ENCODE data around the gene DOC2B. TPM values are rescaled to one million over a fixed set of nuclear protein-coding genes. Genes with fewer than 3 reads are reported as not detected.

The DOC2B gene
- total RNA-seq, 2 donors from 2014 or later = 1.4 to 2.6 TPM

DNA sequence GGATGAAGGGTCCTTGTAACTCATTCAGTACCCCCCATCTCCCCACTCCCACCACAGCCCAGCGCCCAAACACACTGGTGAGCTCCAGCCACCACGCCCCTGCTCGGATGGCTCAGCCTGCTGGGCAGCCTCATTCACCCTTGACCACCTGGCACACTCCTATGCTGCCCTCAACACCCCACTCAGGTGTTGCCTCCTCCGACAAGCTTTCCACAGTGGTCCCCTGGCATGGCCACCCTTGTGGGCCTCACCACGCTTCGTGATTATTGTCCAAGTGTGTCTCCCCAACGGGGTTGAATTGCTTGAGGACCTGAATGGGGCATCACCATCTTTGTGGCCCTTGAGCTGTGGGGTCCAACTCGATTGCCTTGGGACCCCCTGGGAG, 12.0 kb upstream of the DOC2B start:
- Mint-ChIP-seq H3K27ac (no peak overlapping the region), H3K27me3 (ENCODE audit: insufficient read depth) (peaks cover 5% of the 10 kb centered on the region), H3K9me3 (peaks cover 11% of the 10 kb centered on the region), H3K4me3 (no peak overlapping the region), H3K4me1 (no peaks in the 10 kb centered on the region), H3K36me3 (ENCODE audit: low read depth) (no peaks in the 10 kb centered on the region)
- no peaks in the 10 kb centered on the region for H3K36me3 ChIP-seq (ENCODE audit: control insufficient read depth, insufficient read depth, low read length)
- TF ChIP-seq, protein P1, sequence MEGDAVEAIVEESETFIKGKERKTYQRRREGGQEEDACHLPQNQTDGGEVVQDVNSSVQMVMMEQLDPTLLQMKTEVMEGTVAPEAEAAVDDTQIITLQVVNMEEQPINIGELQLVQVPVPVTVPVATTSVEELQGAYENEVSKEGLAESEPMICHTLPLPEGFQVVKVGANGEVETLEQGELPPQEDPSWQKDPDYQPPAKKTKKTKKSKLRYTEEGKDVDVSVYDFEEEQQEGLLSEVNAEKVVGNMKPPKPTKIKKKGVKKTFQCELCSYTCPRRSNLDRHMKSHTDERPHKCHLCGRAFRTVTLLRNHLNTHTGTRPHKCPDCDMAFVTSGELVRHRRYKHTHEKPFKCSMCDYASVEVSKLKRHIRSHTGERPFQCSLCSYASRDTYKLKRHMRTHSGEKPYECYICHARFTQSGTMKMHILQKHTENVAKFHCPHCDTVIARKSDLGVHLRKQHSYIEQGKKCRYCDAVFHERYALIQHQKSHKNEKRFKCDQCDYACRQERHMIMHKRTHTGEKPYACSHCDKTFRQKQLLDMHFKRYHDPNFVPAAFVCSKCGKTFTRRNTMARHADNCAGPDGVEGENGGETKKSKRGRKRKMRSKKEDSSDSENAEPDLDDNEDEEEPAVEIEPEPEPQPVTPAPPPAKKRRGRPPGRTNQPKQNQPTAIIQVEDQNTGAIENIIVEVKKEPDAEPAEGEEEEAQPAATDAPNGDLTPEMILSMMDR (conservative IDR thresholded peaks at IDR 0.05) = no peak
- H3K4me1 ChIP-seq (ENCODE audit: control insufficient read depth, insufficient read depth, low read length) = no peaks in the 10 kb centered on the region
- no peaks in the 10 kb centered on the region for H3K27me3 ChIP-seq (ENCODE audit: control insufficient read depth, insufficient read depth, low read length, poor library complexity, severe bottlenecking)
- H3K9me3 ChIP-seq (ENCODE audit: control insufficient read depth, low read length) = no peaks in the 10 kb centered on the region
- DNase-seq = no peak
- H3K9ac ChIP-seq (ENCODE audit: extremely low read depth, low read length, poor library complexity, severe bottlenecking) = no peak overlapping the region
- WGBS, 2 experiments (ENCODE audit: insufficient coverage in 1 of 2, insufficient read length in 1 of 2) = 88 to 93% methylated on average over 5 to 8 of the region's 8 CpGs
- H3K4me3 ChIP-seq (ENCODE audit: low read length) = no peak overlapping the region
- no peak overlapping the region for H3K27ac ChIP-seq (ENCODE audit: low read depth, low read length)

GRCh38 chr17:192666-193425, 11.4 kb upstream of the DOC2B start:
- H3K9me3 ChIP-seq (ENCODE audit: control insufficient read depth, low read length) = no peaks in the 10 kb centered on the region
- DNase-seq = no peak
- 90 to 100% methylated on average over 6 to 21 of the region's 21 CpGs for WGBS, 2 experiments (ENCODE audit: insufficient coverage in 1 of 2, insufficient read length in 1 of 2)
- no peaks in the 10 kb centered on the region for H3K27me3 ChIP-seq (ENCODE audit: control insufficient read depth, insufficient read depth, low read length, poor library complexity, severe bottlenecking)
- H3K9me3 Mint-ChIP-seq = peaks cover 8% of the 10 kb centered on the region
- H3K4me1 Mint-ChIP-seq = no peaks in the 10 kb centered on the region
- no peaks in the 10 kb centered on the region for H3K4me1 ChIP-seq (ENCODE audit: control insufficient read depth, insufficient read depth, low read length)
- H3K36me3 Mint-ChIP-seq (ENCODE audit: low read depth) = no peaks in the 10 kb centered on the region
- peaks cover 5% of the 10 kb centered on the region for H3K27me3 Mint-ChIP-seq (ENCODE audit: insufficient read depth)
- H3K36me3 ChIP-seq (ENCODE audit: control insufficient read depth, insufficient read depth, low read length) = no peaks in the 10 kb centered on the region
- no peak overlapping the region for H3K9ac ChIP-seq (ENCODE audit: extremely low read depth, low read length, poor library complexity, severe bottlenecking)
- no peak overlapping the region for H3K4me3 ChIP-seq (ENCODE audit: low read length)
- H3K27ac ChIP-seq (ENCODE audit: low read depth, low read length) = no peak overlapping the region
- TF ChIP-seq, protein P1 (conservative IDR thresholded peaks at IDR 0.05) = no peak
- no peak overlapping the region for H3K27ac Mint-ChIP-seq
- H3K4me3 Mint-ChIP-seq = no peak overlapping the region

GRCh38 chr17:189444-189843, 8.0 kb upstream of the DOC2B start:
- Mint-ChIP-seq H3K27me3 (ENCODE audit: insufficient read depth) (peaks cover 20% of the 10 kb centered on the region), H3K36me3 (ENCODE audit: low read depth) (no peaks in the 10 kb centered on the region), H3K27ac (no peak overlapping the region), H3K4me1 (peaks cover 4% of the 10 kb centered on the region), H3K4me3 (no peak overlapping the region), H3K9me3 (peaks cover 6% of the 10 kb centered on the region)
- no peak overlapping the region for H3K27ac ChIP-seq (ENCODE audit: low read depth, low read length)
- no peak overlapping the region for H3K4me3 ChIP-seq (ENCODE audit: low read length)
- H3K4me1 ChIP-seq (ENCODE audit: control insufficient read depth, insufficient read depth, low read length) = no peaks in the 10 kb centered on the region
- no peak overlapping the region for H3K9ac ChIP-seq (ENCODE audit: extremely low read depth, low read length, poor library complexity, severe bottlenecking)
- TF ChIP-seq, protein P1 (conservative IDR thresholded peaks at IDR 0.05) = no peak
- H3K27me3 ChIP-seq (ENCODE audit: control insufficient read depth, insufficient read depth, low read length, poor library complexity, severe bottlenecking) = peaks cover 12% of the 10 kb centered on the region
- WGBS, 2 experiments (ENCODE audit: insufficient coverage in 1 of 2, insufficient read length in 1 of 2) = 83 to 85% methylated on average over 7 of the region's 7 CpGs
- no peaks in the 10 kb centered on the region for H3K36me3 ChIP-seq (ENCODE audit: control insufficient read depth, insufficient read depth, low read length)
- DNase-seq = no peak
- no peaks in the 10 kb centered on the region for H3K9me3 ChIP-seq (ENCODE audit: control insufficient read depth, low read length)

Data from endodermal cell (in vitro differentiated cells).